ENCODE measurements around the gene FAM193A.
"Not testable (repeated sequence)": the region's sequence is repeated elsewhere in the genome, so short reads cannot be mapped to it uniquely, and the experiment has no call there.

Gene FAM193A

GRCh38 chr4:2756691-2757350 lies 220.4 kb downstream of the FAM193A start:
- DNase-seq: no peak

DNA sequence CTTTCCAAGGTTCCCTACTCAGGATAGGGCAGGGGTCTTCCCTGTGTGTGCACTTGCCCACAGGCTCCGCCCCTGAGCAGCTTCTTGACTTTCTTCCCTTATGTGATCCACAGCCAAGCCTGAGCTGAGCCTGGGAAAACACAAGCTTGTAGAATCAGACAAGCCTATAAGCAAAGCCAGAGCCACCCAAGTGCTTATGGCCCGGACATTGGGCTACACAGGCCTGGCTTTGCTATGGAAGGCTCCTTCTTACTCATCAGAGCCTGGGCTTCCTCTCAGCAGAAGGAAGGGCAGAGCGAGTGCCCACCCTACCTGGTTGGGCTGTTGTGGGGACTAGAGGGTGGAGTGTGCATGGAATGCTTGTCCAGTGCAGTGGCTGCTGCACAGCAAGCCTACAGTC lies 221.0 kb downstream of the FAM193A start:
- DNase-seq: no peak

GRCh38 chr4:2761035-2761923 lies 224.8 kb downstream of the FAM193A start:
- no peak for DNase-seq

DNA sequence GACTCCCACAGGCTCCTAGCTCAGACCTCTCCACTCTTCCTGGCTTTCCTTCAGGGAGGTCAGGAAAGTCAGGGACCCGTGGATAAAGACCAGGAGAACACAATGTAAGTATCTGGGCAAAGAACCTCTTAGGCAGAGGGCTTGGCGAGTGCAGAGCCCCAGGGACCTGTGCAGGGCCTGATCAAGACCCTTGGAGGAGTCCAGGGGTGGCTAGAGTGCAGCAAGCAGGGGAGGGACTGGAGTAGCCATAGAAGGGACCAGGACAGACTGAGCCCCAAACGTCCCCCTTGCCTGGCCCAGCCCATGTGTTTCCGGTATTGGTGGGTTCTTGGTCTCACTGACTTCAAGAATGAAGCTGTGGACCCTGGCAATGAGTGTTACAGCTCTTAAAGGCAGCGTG lies 225.6 kb downstream of the FAM193A start:
- no peak for DNase-seq

- DNase-seq: not testable (repeated sequence)
Measured at GRCh38 chr4:2762486-2763370, 226.3 kb downstream of the FAM193A start.

DNA sequence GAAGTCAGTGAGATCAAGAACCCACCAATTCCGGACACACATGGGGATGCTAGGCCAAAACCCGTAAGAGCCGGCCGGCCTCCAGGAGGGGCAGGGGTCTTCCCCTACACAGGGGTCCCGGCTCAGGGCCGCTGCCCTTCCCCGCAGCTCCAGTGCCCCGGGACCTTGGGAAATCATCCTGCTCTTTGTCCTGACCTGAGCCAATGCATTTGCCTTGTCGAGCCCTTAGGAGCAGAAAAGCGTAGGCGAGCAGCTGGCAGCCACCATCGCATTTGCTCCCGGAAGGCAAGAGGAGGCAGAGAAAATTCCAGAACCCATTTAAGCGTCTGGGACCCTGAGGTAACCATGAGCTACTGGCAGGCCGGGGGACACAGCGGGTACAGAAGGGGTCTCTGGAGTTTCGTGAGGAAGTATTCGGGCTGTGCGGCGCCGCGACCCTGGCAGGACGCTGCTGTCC lies 227.1 kb downstream of the FAM193A start:
- DNase-seq: peak in 1 of 6 experiments; percentile 19

GRCh38 chr4:2765832-2766526 lies 229.5 kb downstream of the FAM193A start:
- DNase-seq: no peak

DNA sequence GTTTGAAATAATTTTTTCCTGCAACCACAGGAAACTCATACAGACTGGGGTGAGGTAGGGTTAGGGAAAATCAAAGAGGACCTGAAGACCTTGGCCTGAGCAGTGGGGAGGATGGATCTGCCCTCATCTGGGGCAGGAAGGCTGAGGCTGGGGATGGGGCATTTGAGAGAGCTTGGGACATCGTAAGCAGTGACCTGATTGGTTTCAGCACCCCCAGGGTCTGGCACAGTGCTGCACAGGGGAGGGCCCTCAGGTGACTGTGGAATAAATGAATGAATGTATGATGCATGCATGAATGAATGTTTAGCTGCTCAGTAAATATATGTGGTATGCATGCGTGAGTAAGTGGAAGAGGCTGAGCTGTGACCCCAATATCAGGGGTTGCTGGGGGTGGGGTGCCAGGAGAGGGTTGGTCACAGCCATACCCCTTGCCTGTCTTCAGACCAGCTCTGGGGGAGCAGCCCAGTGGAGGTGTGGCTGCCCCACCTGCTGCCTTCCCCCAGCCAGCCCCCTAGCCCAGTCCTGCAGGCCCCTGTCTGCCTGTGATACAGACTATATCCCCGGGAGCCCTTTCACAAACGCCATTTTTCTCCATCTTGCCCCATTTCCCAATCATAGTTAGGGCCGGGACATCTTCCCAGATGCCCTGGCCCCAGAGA lies 230.7 kb downstream of the FAM193A start:
- no peak for DNase-seq

- no peak for DNase-seq
Measured at GRCh38 chr4:2767705-2768074, 231.2 kb downstream of the FAM193A start.

- DNase-seq: no peak
Measured at GRCh38 chr4:2768124-2768523, 231.7 kb downstream of the FAM193A start.

DNA sequence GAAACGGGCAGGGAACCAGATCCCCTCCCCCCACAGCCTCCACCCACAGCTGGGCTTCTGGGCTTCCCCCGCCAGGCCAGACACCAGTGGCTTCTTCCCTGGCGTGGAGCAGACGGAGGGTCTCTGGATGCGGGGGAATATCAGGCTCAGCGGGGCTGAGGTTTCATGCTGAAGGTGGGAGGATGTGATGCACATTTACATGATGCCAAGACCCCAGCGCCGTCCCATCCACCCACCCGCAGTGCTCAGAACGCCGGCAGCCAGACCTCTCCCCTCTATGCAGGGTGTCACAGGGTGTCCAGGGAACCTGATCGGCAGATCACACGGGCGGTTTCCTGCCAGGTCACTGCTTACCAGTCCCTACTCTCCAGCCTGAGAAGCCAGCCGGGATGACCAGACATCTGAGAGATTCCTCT lies 232.5 kb downstream of the FAM193A start:
- no peak for DNase-seq

DNA sequence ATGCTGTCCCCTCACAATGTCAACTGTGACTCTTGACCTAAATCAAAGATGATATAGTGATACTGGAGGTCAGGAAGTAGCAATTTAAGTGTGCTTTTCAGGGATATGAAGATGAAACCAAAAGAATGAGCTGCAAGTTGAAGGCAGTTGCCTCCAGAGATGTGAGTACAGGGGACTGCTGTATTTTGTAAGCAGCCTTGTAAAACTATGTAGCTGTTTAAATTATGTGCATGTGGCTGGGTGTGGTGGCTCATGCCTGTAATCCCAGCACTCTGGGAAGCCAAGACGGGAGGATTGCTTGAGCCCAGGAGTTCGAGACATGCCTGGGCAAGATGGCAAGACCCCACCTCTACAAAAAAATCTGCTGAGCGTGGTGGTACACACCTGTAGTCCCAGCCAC lies 234.8 kb downstream of the FAM193A start:
- DNase-seq: no peak

DNA sequence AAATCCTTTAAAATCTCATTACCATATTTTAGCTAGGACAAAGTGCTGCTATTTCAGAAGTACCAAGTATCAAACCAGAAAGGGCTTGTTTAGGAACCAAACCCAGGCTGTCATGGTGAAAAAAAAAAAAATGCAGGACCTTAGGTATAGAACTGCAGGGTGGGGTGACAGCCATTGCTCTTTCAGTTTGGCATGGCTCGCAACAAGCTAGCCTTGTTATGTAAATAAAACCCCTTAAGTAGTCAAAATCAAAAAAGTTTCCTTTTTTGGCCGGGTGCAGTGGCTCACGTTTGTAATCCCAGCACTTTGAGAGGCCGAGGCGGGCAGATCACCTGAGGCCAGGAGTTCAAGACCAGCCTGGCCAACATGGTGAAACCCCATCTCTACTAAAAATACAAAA lies 244.2 kb downstream of the FAM193A start:
- not testable (repeated sequence) for DNase-seq

- no peak for DNase-seq
Measured at GRCh38 chr4:2781911-2782310, 245.5 kb downstream of the FAM193A start.
